ENCODE measurements around the gene YTHDF1.

GRCh38 chr20:63254606-63255384 lies 38.9 kb upstream of the YTHDF1 start:
- TF ChIP-seq CTCF (IDR thresholded peaks at IDR 0.05; ENCODE audit: poor library complexity) (peak; percentile 22), EZH2 (IDR thresholded peaks at IDR 0.05; ENCODE audit: borderline replicate concordance) (no peak), EZH2phosphoT487 (IDR thresholded peaks at IDR 0.05; ENCODE audit: low read depth, severe bottlenecking, unreplicated experiment) (no peak)

Measured in hepatocyte (in vitro differentiated cells).